K562 (cell line): ENCODE data around the gene IFRD1. TPM values are rescaled to one million over a fixed set of nuclear protein-coding genes. Genes with fewer than 3 reads are reported as not detected.

ENCODE experiments used
- ATAC-seq: fragments of 200-7000 bp; cut with Tn5 transposase; 3 replicates; pipeline ENCODE4 v1.9.1; 2020; ENCODE audit warnings: moderate library complexity
- BruUV-seq: library from RNA; stranded (reverse); fragments of 400-500 nt; replicated peaks from 2 replicates; lab custom pipeline; 2021; lab: Mats Ljungman, UMichigan
- CTCF ChIA-PET: fragments of 300-600 bp; formaldehyde crosslinking; extraction: SDS; loops from one replicate; lab custom pipeline; 2021; ENCODE audit warnings: low intra/inter-chr PET ratio; lab: Yijun Ruan, JAX
- POLR2A ChIA-PET: fragments of 300-600, 350-650 bp; sonication (Branson Sonifier 250); formaldehyde crosslinking; extraction: SDS; loops from one replicate; lab custom pipeline; 2021; ENCODE audit warnings: antibody characterized with exemption, inconsistent platforms; lab: Yijun Ruan, JAX
- DNase-seq, 4 experiments: peaks; one replicate each; pipeline versions ENCODE4 v3.0.0 to v3.0.0-alpha.2; 2011 to 2018; ENCODE audit warnings: low spot score in 3 of 4, mixed read lengths in 3 of 4; ENCODE audit errors: extremely low read depth in 1 of 4
- FAIRE-seq: peaks from 2 replicates; lab custom pipeline; 2011; peaks lifted over from hg19 to GRCh38; lab: Jason Lieb, UNC
- H2AFZ ChIP-seq: 2 replicates; pipeline ENCODE4 v1.6.0; 2011; ENCODE audit warnings: low read depth, low read length, control low read depth, inconsistent platforms
- H3K27ac ChIP-seq: fragments of 200-600 bp; 3 replicates; pipeline ENCODE4 v1.8.0; 2011; ENCODE audit warnings: low read depth, mild to moderate bottlenecking, control low read depth, inconsistent platforms, low read length, moderate library complexity, mixed read lengths; ENCODE audit errors: extremely low read depth
- H3K27me3 ChIP-seq, 2 experiments: fragments of 300-600 bp in 1 of 2; 2 replicates in 1 of 2; 3 replicates in 1 of 2; pipeline versions ENCODE4 v1.6.0 to v1.8.0; 2011; ENCODE audit warnings: inconsistent platforms in 2 of 2, low read length in 2 of 2, mild to moderate bottlenecking in 1 of 2, mixed read lengths in 1 of 2, moderate library complexity in 1 of 2; ENCODE audit not compliant: control insufficient read depth in 2 of 2, insufficient read depth in 2 of 2
- H3K36me3 ChIP-seq: fragments of 300-600 bp; 3 replicates; pipeline ENCODE4 v1.8.0; 2011; ENCODE audit warnings: mild to moderate bottlenecking, low read length, inconsistent platforms; ENCODE audit not compliant: control insufficient read depth, insufficient read depth
- H3K4me1 ChIP-seq, 2 experiments: fragments of 200-600 bp in 1 of 2; replicated peaks in 1 of 2; 2 replicates in 1 of 2; 3 replicates in 1 of 2; pipeline versions ENCODE4 v1.5.1 to v1.8.0; 2011; ENCODE audit warnings: inconsistent platforms in 2 of 2, low read length in 2 of 2, mild to moderate bottlenecking in 1 of 2, mixed read lengths in 1 of 2, moderate library complexity in 1 of 2; ENCODE audit not compliant: control insufficient read depth in 2 of 2, insufficient read depth in 2 of 2
- H3K4me2 ChIP-seq: 2 replicates; pipeline ENCODE4 v1.6.1; 2011; ENCODE audit warnings: low read length, control low read depth, inconsistent platforms, mixed read lengths; ENCODE audit not compliant: insufficient read depth
- H3K4me3 ChIP-seq: fragments of 200-600 bp; sonication (generic), shearing (Covaris generic); 2 replicates; pipeline ENCODE4 v1.5.1; 2016; ENCODE audit warnings: control low read depth, inconsistent platforms
- H3K79me2 ChIP-seq: fragments of 200-600 bp; 3 replicates; pipeline ENCODE4 v1.8.0; 2011; ENCODE audit warnings: low read length, inconsistent platforms; ENCODE audit not compliant: control insufficient read depth, insufficient read depth
- H3K9ac ChIP-seq, 2 experiments: 2 replicates each; pipeline versions ENCODE4 v1.6.0 to v1.6.1; 2011; ENCODE audit warnings: low read depth in 2 of 2, low read length in 2 of 2, control low read depth in 1 of 2, inconsistent platforms in 1 of 2, mild to moderate bottlenecking in 1 of 2, mixed read lengths in 1 of 2; ENCODE audit not compliant: insufficient read depth in 1 of 2
- H3K9me1 ChIP-seq: one replicate; pipeline ENCODE4 v1.6.0; 2011; ENCODE audit warnings: inconsistent platforms, mild to moderate bottlenecking, low read length, moderate library complexity; ENCODE audit not compliant: control insufficient read depth, insufficient read depth
- H3K9me3 ChIP-seq: replicated peaks from 2 replicates; pipeline ENCODE4 v1.5.1; 2011; ENCODE audit warnings: low read depth, low read length, inconsistent platforms; ENCODE audit not compliant: control insufficient read depth, insufficient read depth
- H4K20me1 ChIP-seq: replicated peaks from 2 replicates; pipeline ENCODE4 v1.6.1; 2011; ENCODE audit warnings: low read length, inconsistent platforms, mixed read lengths; ENCODE audit not compliant: control insufficient read depth, insufficient read depth
- CBX1 ChIP-seq: sonication (generic); IDR thresholded peaks from 2 replicates; pipeline ENCODE4 v1.6.1; 2016; ENCODE audit warnings: antibody characterized with exemption, low read depth, mild to moderate bottlenecking
- CCNT2 ChIP-seq: IDR thresholded peaks from 2 replicates; pipeline ENCODE4 v1.6.1; 2011; ENCODE audit warnings: borderline replicate concordance, low read depth, mild to moderate bottlenecking, moderate library complexity, mixed read lengths, low read length; ENCODE audit not compliant: insufficient read length; ENCODE audit errors: extremely low read depth
- DMBX1 ChIP-seq: fragments of 250-450 bp; sonication (Bioruptor Pico); IDR thresholded peaks from 2 replicates; pipeline ENCODE4 v1.8.0; 2022; ENCODE audit warnings: inconsistent platforms, mild to moderate bottlenecking, moderate library complexity, borderline replicate concordance
- ELF4 ChIP-seq: fragments of 450-650 bp; formaldehyde crosslinking; IDR thresholded peaks from 2 replicates; pipeline ENCODE4 v1.4.0; 2022; ENCODE audit warnings: missing genetic modification characterization
- ERF ChIP-seq: fragments of 450-650 bp; formaldehyde crosslinking; IDR thresholded peaks from 2 replicates; pipeline ENCODE4 v1.4.0; 2020; ENCODE audit warnings: mild to moderate bottlenecking, mixed read lengths
- HNRNPLL ChIP-seq: fragments of 200-400 bp; formaldehyde crosslinking; IDR thresholded peaks from 2 replicates; pipeline ENCODE4 v1.6.1; 2017; ENCODE audit warnings: low read length, low read depth, mild to moderate bottlenecking; ENCODE audit not compliant: poor library complexity, severe bottlenecking
- KLF6 ChIP-seq: fragments of 250-450 bp; sonication (Bioruptor Pico); IDR thresholded peaks from 2 replicates; pipeline ENCODE4 v1.4.0; 2020; ENCODE audit warnings: mild to moderate bottlenecking, moderate library complexity, borderline replicate concordance
- NELFE ChIP-seq: IDR thresholded peaks from 2 replicates; pipeline ENCODE4 v1.6.1; 2011; ENCODE audit warnings: mild to moderate bottlenecking; ENCODE audit not compliant: insufficient read depth, insufficient read length
- ZNF146 ChIP-seq: IDR thresholded peaks from one replicate; pipeline ENCODE4 v1.6.1; 2018; ENCODE audit warnings: missing compliant biosample characterization; ENCODE audit not compliant: unreplicated experiment
- ZNF507 ChIP-seq: conservative IDR thresholded peaks from 2 replicates; pipeline ENCODE4 v1.6.1; 2017; ENCODE audit warnings: missing genetic modification characterization, missing compliant biosample characterization
- WGBS: fragments of 100-300 bp; shearing (Covaris generic); methylation state at CpG from one replicate; pipeline ENCODE4 v1.1.6; 2016; ENCODE audit warnings: low coverage, mixed read lengths; ENCODE audit not compliant: insufficient coverage; ENCODE audit errors: missing lambda C conversion rate; 5-methylcytosine and 5-hydroxymethylcytosine counted together
- in situ Hi-C: fragments of 300-500 bp; cut with MboI; formaldehyde crosslinking; loops from 4 replicates; pipeline ENCODE4 v1.15.0; 2018; ENCODE audit warnings: inconsistent platforms, mixed read lengths
- intact Hi-C: fragments of 100-400 bp; cut with micrococcal nuclease; formaldehyde crosslinking; loops from 2 replicates; pipeline ENCODE4 v1.14.2; 2022
- polyA plus RNA-seq, 8 experiments: library from polyadenylated mRNA; depleted of rRNA in 4 of 8; stranded (reverse) in 5 of 8; unstranded in 3 of 8; fragments of >200 nt; fragmentation: Nextera tagmentation in 2 of 8; fragmentation: Illumina TruSeq in 1 of 8; extraction: Ambion mirVana in 2 of 8; extraction: Trizol in 1 of 8; gene quantifications; 2 replicates each; pipeline versions ENCODE4 v1.2.1 to v1.2.3, GENCODE V29; 2011 to 2014; ENCODE audit warnings: inconsistent platforms in 1 of 8, missing spikeins in 1 of 8
- total RNA-seq, 7 experiments: library from RNA; depleted of rRNA in 6 of 7; stranded (reverse); fragments of >200 nt in 6 of 7; fragmentation: Illumina TruSeq in 2 of 7; extraction: Trizol in 2 of 7; gene quantifications; 2 replicates each; pipeline versions ENCODE4 v1.2.1 to v1.2.3, GENCODE V29; 2011 to 2021; ENCODE audit warnings: low replicate concordance in 1 of 7
- TF ChIP-seq, protein P1 (sequence below), 2 experiments: fragments of 200-800 bp in 1 of 2; sonication (Bioruptor generic) in 1 of 2; sonication (generic) in 1 of 2; formaldehyde crosslinking in 1 of 2; IDR thresholded peaks in 1 of 2; conservative IDR thresholded peaks in 1 of 2; 2 replicates each; pipeline versions ENCODE4 v1.5.0 to v1.6.1; 2016 to 2020; ENCODE audit warnings: missing compliant biosample characterization in 1 of 2, missing genetic modification characterization in 1 of 2, missing genetic modification reagents in 1 of 2

IFRD1 gene
- total and polyA plus RNA-seq, 9 of the 15 experiments (the other 6 are each of a cell fraction or from before 2014, with no cell fraction given) = 27.6 to 81.8 (median 68.1) TPM

DNA sequence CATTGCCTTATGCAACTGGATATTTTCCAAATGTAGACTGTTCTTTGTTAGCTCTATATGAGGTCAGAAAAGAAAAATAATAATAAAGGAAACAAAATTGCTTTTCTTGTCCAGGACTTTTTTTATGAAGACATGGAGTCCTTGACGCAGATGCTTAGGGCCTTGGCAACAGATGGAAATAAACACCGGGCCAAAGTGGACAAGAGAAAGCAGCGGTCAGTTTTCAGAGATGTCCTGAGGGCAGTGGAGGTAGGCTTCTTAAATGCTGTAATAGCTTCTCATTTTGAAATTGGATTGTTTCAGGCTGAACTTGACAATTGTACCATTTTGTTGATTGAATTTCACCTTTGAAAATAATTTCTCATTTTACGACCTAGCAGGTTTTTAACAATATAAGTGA lies 17.6 kb downstream of the IFRD1 start (continued):
- TF ChIP-seq ZNF507 (tag) = no peak
- no peak for TF ChIP-seq ELF4 (CRISPR knock-in tag)
- no peak for TF ChIP-seq CBX1
- TF ChIP-seq, protein P1, sequence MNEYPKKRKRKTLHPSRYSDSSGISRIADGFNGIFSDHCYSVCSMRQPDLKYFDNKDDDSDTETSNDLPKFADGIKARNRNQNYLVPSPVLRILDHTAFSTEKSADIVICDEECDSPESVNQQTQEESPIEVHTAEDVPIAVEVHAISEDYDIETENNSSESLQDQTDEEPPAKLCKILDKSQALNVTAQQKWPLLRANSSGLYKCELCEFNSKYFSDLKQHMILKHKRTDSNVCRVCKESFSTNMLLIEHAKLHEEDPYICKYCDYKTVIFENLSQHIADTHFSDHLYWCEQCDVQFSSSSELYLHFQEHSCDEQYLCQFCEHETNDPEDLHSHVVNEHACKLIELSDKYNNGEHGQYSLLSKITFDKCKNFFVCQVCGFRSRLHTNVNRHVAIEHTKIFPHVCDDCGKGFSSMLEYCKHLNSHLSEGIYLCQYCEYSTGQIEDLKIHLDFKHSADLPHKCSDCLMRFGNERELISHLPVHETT (CRISPR knock-in tag; conservative IDR thresholded peaks at IDR 0.05 in 1 of 2, IDR thresholded peaks at IDR 0.05 in 1 of 2) = no peak
- TF ChIP-seq CCNT2 = no peak

DNA sequence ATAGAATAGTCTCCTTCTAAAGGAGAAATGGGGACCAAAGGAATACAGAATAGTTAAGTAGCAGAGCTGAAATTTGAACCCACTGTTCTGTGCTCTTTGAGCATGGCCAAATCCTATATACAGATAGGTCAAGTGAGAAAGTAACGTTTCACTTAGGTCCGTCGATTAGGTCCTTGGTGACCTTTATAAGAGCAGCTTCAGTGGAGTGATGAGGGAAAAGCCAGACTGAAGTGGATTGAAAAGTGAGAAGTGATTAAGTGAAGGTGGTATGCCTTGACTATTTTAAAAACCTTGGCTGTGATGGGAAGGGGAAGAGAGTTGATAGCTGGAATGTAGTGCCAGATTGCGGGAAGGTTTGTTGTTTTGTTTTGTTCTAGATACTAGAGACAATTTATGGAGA lies 19.9 kb downstream of the IFRD1 start:
- H3K27me3 ChIP-seq = no peaks in the 10 kb centered on the region
- no peak overlapping the region for H3K4me2 ChIP-seq
- H3K27ac ChIP-seq = no peak overlapping the region
- H3K4me3 ChIP-seq = no peak overlapping the region
- no peak for TF ChIP-seq NELFE
- no peak for TF ChIP-seq DMBX1 (CRISPR knock-in tag)
- no peak for TF ChIP-seq ZNF146 (CRISPR knock-in tag)
- no peak for TF ChIP-seq HNRNPLL
- no peak for TF ChIP-seq ERF (CRISPR knock-in tag)
- no peak for TF ChIP-seq KLF6
- WGBS = 76% methylated on average over 4 of the region's 4 CpGs
- POLR2A ChIA-PET = interaction anchor here (1.6 to 6.9 kb wide), 3 partner anchors 10 to 18 kb away, joined by 7 to 66 read pairs (median 7); partner anchors contain the start of genes IFRD1 and LSMEM1
- H3K9ac ChIP-seq = no peak overlapping the region
- peaks cover 86% of the 10 kb centered on the region for H3K36me3 ChIP-seq
- no peak overlapping the region for H2AFZ ChIP-seq
- H3K9me1 ChIP-seq = no peaks in the 10 kb centered on the region
- no peaks in the 10 kb centered on the region for H3K4me1 ChIP-seq
- CTCF ChIA-PET = no interaction called here
- no peak for ATAC-seq
- H3K79me2 ChIP-seq = no peaks in the 10 kb centered on the region
- FAIRE-seq = no peak
- in situ Hi-C loops = no loop called here
- intact Hi-C loops = no loop called here
- no peaks in the 10 kb centered on the region for H3K9me3 ChIP-seq
- no TSS peak for BruUV-seq
- DNase-seq = no peak
- no peaks in the 10 kb centered on the region for H4K20me1 ChIP-seq
